Measurements from ENCODE around the gene ABCB6.

GRCh38 chr2:219261024-219261855 is 42.5 kb upstream of the ABCB6 start:
- TF ChIP-seq CTCF (IDR thresholded peaks at IDR 0.05; ENCODE audit: insufficient read depth, low read length, poor library complexity, severe bottlenecking) (no peak), EZH2phosphoT487 (conservative IDR thresholded peaks at IDR 0.05; ENCODE audit: low read length) (no peak)
